Measurements from ENCODE around the gene IL3. TPM values are rescaled to one million over a fixed set of nuclear protein-coding genes. Genes with fewer than 3 reads are reported as not detected.

Gene IL3
- polyA plus RNA-seq, 1 donor, result not detected

GRCh38 chr5:132026516-132027008 lies 33.9 kb upstream of the IL3 start:
- DNase-seq, result no peak

GRCh38 chr5:132027027-132027426 lies 33.4 kb upstream of the IL3 start:
- no peak for DNase-seq

GRCh38 chr5:132029609-132030330 lies 30.7 kb upstream of the IL3 start:
- DNase-seq, result no peak

- no peak for DNase-seq
Measured at GRCh38 chr5:132030610-132031009, 29.8 kb upstream of the IL3 start.

GRCh38 chr5:132032196-132032595 lies 28.3 kb upstream of the IL3 start:
- DNase-seq, result no peak

- DNase-seq, result no peak
Measured at GRCh38 chr5:132033122-132033521, 27.3 kb upstream of the IL3 start.

GRCh38 chr5:132037353-132037752 lies 23.1 kb upstream of the IL3 start:
- DNase-seq, result no peak

- no peak for DNase-seq
Measured at GRCh38 chr5:132044207-132044606, 16.2 kb upstream of the IL3 start.

GRCh38 chr5:132046880-132047299 lies 13.6 kb upstream of the IL3 start:
- no peak for DNase-seq

GRCh38 chr5:132049093-132049492 lies 11.4 kb upstream of the IL3 start:
- DNase-seq, result no peak

GRCh38 chr5:132049559-132049958 lies 10.9 kb upstream of the IL3 start:
- no peak for DNase-seq

- DNase-seq, result peak; percentile 14
Measured at GRCh38 chr5:132050136-132050535, 10.3 kb upstream of the IL3 start.

GRCh38 chr5:132050661-132051552 lies 9.5 kb upstream of the IL3 start:
- no peak for DNase-seq

GRCh38 chr5:132052520-132052919 lies 7.9 kb upstream of the IL3 start:
- DNase-seq, result no peak

GRCh38 chr5:132053483-132053882 lies 7.0 kb upstream of the IL3 start:
- DNase-seq, result no peak

- no peak for DNase-seq
Measured at GRCh38 chr5:132054031-132054696, 6.3 kb upstream of the IL3 start.

- DNase-seq, result no peak
Measured at GRCh38 chr5:132054697-132055440, 5.6 kb upstream of the IL3 start.

GRCh38 chr5:132055441-132055807 lies 5.0 kb upstream of the IL3 start:
- DNase-seq, result no peak

- no peak for DNase-seq
Measured at GRCh38 chr5:132055808-132056609, 4.4 kb upstream of the IL3 start.

GRCh38 chr5:132056610-132057497 lies 3.6 kb upstream of the IL3 start:
- no peak for DNase-seq

Measured in hindlimb muscle (tissue), 1 donor.